Measurements from ENCODE around the gene TNS2. TPM values are rescaled to one million over a fixed set of nuclear protein-coding genes. Genes with fewer than 3 reads are reported as not detected.

TNS2 gene
- total and polyA plus RNA-seq, 2 of the 13 experiments (the other 11 are each of a cell fraction or from before 2014, with no cell fraction given): 8.9 to 20.4 TPM

DNA sequence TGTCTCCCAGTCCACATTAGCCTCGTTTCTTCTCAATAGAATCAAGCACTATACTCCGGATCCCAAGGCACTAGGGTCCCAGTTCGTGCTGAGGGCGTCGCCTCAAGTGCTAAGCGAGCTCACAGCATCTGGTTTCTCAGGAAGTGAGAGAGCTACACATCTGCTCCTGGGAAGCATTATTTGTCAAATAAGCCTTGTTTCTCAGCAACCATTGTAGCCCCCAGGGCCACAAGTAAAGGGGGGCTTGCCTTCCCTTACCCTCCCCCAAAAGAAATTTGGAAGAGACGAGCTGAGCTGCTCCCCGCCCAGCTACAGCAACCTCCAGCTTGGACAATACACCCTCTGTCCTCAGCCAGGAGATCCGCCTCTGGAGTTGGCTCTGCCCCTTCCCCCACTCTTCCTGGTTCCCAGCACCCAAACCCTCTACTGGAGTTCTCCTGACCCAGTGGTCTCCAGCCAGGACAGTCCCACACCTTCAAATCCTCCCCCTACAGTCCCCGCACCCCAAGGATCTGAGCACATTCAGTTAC, 5.7 kb upstream of the TNS2 start (continued):
- TF ChIP-seq, protein P1, sequence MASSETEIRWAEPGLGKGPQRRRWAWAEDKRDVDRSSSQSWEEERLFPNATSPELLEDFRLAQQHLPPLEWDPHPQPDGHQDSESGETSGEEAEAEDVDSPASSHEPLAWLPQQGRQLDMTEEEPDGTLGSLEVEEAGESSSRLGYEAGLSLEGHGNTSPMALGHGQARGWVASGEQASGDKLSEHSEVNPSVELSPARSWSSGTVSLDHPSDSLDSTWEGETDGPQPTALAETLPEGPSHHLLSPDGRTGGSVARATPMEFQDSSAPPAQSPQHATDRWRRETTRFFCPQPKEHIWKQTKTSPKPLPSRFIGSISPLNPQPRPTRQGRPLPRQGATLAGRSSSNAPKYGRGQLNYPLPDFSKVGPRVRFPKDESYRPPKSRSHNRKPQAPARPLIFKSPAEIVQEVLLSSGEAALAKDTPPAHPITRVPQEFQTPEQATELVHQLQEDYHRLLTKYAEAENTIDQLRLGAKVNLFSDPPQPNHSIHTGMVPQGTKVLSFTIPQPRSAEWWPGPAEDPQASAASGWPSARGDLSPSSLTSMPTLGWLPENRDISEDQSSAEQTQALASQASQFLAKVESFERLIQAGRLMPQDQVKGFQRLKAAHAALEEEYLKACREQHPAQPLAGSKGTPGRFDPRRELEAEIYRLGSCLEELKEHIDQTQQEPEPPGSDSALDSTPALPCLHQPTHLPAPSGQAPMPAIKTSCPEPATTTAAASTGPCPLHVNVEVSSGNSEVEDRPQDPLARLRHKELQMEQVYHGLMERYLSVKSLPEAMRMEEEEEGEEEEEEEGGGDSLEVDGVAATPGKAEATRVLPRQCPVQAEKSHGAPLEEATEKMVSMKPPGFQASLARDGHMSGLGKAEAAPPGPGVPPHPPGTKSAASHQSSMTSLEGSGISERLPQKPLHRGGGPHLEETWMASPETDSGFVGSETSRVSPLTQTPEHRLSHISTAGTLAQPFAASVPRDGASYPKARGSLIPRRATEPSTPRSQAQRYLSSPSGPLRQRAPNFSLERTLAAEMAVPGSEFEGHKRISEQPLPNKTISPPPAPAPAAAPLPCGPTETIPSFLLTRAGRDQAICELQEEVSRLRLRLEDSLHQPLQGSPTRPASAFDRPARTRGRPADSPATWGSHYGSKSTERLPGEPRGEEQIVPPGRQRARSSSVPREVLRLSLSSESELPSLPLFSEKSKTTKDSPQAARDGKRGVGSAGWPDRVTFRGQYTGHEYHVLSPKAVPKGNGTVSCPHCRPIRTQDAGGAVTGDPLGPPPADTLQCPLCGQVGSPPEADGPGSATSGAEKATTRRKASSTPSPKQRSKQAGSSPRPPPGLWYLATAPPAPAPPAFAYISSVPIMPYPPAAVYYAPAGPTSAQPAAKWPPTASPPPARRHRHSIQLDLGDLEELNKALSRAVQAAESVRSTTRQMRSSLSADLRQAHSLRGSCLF (CRISPR knock-in tag; IDR thresholded peaks at IDR 0.05; ENCODE audit: borderline replicate concordance): no peak
- no peak for TF ChIP-seq ZNF451 (CRISPR knock-in tag; IDR thresholded peaks at IDR 0.05)
- TF ChIP-seq, protein P2, sequence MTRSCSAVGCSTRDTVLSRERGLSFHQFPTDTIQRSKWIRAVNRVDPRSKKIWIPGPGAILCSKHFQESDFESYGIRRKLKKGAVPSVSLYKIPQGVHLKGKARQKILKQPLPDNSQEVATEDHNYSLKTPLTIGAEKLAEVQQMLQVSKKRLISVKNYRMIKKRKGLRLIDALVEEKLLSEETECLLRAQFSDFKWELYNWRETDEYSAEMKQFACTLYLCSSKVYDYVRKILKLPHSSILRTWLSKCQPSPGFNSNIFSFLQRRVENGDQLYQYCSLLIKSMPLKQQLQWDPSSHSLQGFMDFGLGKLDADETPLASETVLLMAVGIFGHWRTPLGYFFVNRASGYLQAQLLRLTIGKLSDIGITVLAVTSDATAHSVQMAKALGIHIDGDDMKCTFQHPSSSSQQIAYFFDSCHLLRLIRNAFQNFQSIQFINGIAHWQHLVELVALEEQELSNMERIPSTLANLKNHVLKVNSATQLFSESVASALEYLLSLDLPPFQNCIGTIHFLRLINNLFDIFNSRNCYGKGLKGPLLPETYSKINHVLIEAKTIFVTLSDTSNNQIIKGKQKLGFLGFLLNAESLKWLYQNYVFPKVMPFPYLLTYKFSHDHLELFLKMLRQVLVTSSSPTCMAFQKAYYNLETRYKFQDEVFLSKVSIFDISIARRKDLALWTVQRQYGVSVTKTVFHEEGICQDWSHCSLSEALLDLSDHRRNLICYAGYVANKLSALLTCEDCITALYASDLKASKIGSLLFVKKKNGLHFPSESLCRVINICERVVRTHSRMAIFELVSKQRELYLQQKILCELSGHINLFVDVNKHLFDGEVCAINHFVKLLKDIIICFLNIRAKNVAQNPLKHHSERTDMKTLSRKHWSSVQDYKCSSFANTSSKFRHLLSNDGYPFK (CRISPR knock-in tag; IDR thresholded peaks at IDR 0.05; ENCODE audit: borderline replicate concordance): no peak
- no peak for TF ChIP-seq MTA1 (CRISPR knock-in tag; IDR thresholded peaks at IDR 0.05; ENCODE audit: borderline replicate concordance)
- 0 out of 2 replicates have a peak, but pooled peaks have one; percentile 16 for TF ChIP-seq ZNF614 (CRISPR knock-in tag; IDR thresholded peaks at IDR 0.05; ENCODE audit: borderline replicate concordance)
- TF ChIP-seq YY1 (IDR thresholded peaks at IDR 0.05; ENCODE audit: insufficient read depth, insufficient replicate concordance, low read depth, low read length): no peak
- TF ChIP-seq ZNF101 (CRISPR knock-in tag; IDR thresholded peaks at IDR 0.05; ENCODE audit: borderline replicate concordance, low read depth): no peak
- TF ChIP-seq TBX2 (CRISPR knock-in tag; IDR thresholded peaks at IDR 0.05; ENCODE audit: borderline replicate concordance): peak; percentile 12; the same call in 1 of the 2 replicates
- no peak for TF ChIP-seq TEAD3 (CRISPR knock-in tag; optimal IDR thresholded peaks at IDR 0.05; ENCODE audit: borderline replicate concordance)
- TF ChIP-seq ZNF232 (CRISPR knock-in tag; IDR thresholded peaks at IDR 0.05; ENCODE audit: borderline replicate concordance): no peak
- TF ChIP-seq, protein P3, sequence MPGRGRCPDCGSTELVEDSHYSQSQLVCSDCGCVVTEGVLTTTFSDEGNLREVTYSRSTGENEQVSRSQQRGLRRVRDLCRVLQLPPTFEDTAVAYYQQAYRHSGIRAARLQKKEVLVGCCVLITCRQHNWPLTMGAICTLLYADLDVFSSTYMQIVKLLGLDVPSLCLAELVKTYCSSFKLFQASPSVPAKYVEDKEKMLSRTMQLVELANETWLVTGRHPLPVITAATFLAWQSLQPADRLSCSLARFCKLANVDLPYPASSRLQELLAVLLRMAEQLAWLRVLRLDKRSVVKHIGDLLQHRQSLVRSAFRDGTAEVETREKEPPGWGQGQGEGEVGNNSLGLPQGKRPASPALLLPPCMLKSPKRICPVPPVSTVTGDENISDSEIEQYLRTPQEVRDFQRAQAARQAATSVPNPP (CRISPR knock-in tag; IDR thresholded peaks at IDR 0.05): no peak
- TF ChIP-seq, protein P4, sequence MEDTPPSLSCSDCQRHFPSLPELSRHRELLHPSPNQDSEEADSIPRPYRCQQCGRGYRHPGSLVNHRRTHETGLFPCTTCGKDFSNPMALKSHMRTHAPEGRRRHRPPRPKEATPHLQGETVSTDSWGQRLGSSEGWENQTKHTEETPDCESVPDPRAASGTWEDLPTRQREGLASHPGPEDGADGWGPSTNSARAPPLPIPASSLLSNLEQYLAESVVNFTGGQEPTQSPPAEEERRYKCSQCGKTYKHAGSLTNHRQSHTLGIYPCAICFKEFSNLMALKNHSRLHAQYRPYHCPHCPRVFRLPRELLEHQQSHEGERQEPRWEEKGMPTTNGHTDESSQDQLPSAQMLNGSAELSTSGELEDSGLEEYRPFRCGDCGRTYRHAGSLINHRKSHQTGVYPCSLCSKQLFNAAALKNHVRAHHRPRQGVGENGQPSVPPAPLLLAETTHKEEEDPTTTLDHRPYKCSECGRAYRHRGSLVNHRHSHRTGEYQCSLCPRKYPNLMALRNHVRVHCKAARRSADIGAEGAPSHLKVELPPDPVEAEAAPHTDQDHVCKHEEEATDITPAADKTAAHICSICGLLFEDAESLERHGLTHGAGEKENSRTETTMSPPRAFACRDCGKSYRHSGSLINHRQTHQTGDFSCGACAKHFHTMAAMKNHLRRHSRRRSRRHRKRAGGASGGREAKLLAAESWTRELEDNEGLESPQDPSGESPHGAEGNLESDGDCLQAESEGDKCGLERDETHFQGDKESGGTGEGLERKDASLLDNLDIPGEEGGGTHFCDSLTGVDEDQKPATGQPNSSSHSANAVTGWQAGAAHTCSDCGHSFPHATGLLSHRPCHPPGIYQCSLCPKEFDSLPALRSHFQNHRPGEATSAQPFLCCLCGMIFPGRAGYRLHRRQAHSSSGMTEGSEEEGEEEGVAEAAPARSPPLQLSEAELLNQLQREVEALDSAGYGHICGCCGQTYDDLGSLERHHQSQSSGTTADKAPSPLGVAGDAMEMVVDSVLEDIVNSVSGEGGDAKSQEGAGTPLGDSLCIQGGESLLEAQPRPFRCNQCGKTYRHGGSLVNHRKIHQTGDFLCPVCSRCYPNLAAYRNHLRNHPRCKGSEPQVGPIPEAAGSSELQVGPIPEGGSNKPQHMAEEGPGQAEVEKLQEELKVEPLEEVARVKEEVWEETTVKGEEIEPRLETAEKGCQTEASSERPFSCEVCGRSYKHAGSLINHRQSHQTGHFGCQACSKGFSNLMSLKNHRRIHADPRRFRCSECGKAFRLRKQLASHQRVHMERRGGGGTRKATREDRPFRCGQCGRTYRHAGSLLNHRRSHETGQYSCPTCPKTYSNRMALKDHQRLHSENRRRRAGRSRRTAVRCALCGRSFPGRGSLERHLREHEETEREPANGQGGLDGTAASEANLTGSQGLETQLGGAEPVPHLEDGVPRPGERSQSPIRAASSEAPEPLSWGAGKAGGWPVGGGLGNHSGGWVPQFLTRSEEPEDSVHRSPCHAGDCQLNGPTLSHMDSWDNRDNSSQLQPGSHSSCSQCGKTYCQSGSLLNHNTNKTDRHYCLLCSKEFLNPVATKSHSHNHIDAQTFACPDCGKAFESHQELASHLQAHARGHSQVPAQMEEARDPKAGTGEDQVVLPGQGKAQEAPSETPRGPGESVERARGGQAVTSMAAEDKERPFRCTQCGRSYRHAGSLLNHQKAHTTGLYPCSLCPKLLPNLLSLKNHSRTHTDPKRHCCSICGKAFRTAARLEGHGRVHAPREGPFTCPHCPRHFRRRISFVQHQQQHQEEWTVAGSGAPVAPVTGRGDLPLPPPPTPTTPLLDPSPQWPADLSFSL (CRISPR knock-in tag; IDR thresholded peaks at IDR 0.05): no peak
- TF ChIP-seq TGIF2 (CRISPR knock-in tag; IDR thresholded peaks at IDR 0.05): no peak

All from HepG2 (cell line).